HEK293 (cell line): ENCODE measurements around the gene TOMM70.
"Not testable (repeated sequence)": the region's sequence is repeated elsewhere in the genome, so short reads cannot be mapped to it uniquely, and the experiment has no call there.

Experiments
- CTCF ChIA-PET: fragments of 350-600 bp; formaldehyde crosslinking; extraction: SDS; loops from one replicate; lab custom pipeline; 2021; ENCODE audit warnings: antibody characterized with exemption; lab: Yijun Ruan, JAX
- POLR2A ChIA-PET: fragments of 300-600 bp; formaldehyde crosslinking; extraction: SDS; loops from one replicate; lab custom pipeline; 2020; ENCODE audit warnings: antibody characterized with exemption, inconsistent platforms; lab: Yijun Ruan, JAX
- H3K27ac ChIP-seq: fragments of 200-500 bp; sonication (Bioruptor generic); 2 replicates; pipeline ENCODE4 v1.5.1; 2014; ENCODE audit warnings: low read depth, low read length, control low read depth, inconsistent platforms; ENCODE audit errors: extremely low read depth
- H3K36me3 ChIP-seq, 2 experiments: fragments of 200-500 bp in 1 of 2; sonication (Bioruptor generic) in 1 of 2; 1 replicate in 1 of 2; 2 replicates in 1 of 2; pipeline ENCODE4 v1.5.1; 2014 to 2017; ENCODE audit warnings: inconsistent platforms in 2 of 2, low read length in 2 of 2; ENCODE audit not compliant: control insufficient read depth in 2 of 2, insufficient read depth in 1 of 2
- H3K4me1 ChIP-seq: fragments of 200-500 bp; sonication (Bioruptor generic); 2 replicates; pipeline ENCODE4 v1.5.1; 2014; ENCODE audit warnings: mild to moderate bottlenecking, low read length, inconsistent platforms; ENCODE audit not compliant: control insufficient read depth, insufficient read depth
- H3K4me3 ChIP-seq: 2 replicates; pipeline ENCODE4 v1.5.1; 2011; ENCODE audit warnings: low read depth, mild to moderate bottlenecking, control low read depth, low read length, moderate library complexity
- H3K9me3 ChIP-seq: fragments of 200-500 bp; sonication (Bioruptor generic); 2 replicates; pipeline ENCODE4 v1.5.1; 2014; ENCODE audit warnings: low read depth, low read length, inconsistent platforms; ENCODE audit not compliant: control insufficient read depth, insufficient read depth
- IKZF3 ChIP-seq: fragments of 450-650 bp; IDR thresholded peaks from 2 replicates; pipeline ENCODE4 v1.5.0; 2018; ENCODE audit warnings: missing biosample characterization, mild to moderate bottlenecking, missing genetic modification characterization, moderate library complexity
- KLF10 ChIP-seq: fragments of 450-650 bp; IDR thresholded peaks from 2 replicates; pipeline ENCODE4 v1.5.1; 2018; ENCODE audit warnings: missing biosample characterization, mild to moderate bottlenecking, missing genetic modification characterization
- ZEB2 ChIP-seq: fragments of 450-650 bp; formaldehyde crosslinking; IDR thresholded peaks from 2 replicates; pipeline ENCODE4 v1.5.1; 2016; ENCODE audit warnings: missing biosample characterization, missing genetic modification characterization
- ZNF18 ChIP-seq: fragments of 450-650 bp; formaldehyde crosslinking; IDR thresholded peaks from 2 replicates; pipeline ENCODE4 v1.5.1; 2016; ENCODE audit warnings: missing biosample characterization, missing genetic modification characterization
- ZNF350 ChIP-seq: fragments of 450-650 bp; formaldehyde crosslinking; IDR thresholded peaks from 2 replicates; pipeline ENCODE4 v1.5.0; 2017; ENCODE audit warnings: missing biosample characterization, mild to moderate bottlenecking, missing genetic modification characterization
- ZNF37A ChIP-seq: fragments of 450-650 bp; IDR thresholded peaks from 2 replicates; pipeline ENCODE4 v1.5.1; 2018; ENCODE audit warnings: missing biosample characterization, missing genetic modification characterization
- ZNF48 ChIP-seq: fragments of 450-650 bp; formaldehyde crosslinking; IDR thresholded peaks from 2 replicates; pipeline ENCODE4 v1.5.1; 2016; ENCODE audit warnings: missing biosample characterization, missing genetic modification characterization
- ZNF514 ChIP-seq: fragments of 450-650 bp; formaldehyde crosslinking; IDR thresholded peaks from 2 replicates; pipeline ENCODE4 v1.5.1; 2016; ENCODE audit warnings: missing biosample characterization, missing genetic modification characterization
- ZNF585B ChIP-seq: fragments of 450-650 bp; formaldehyde crosslinking; IDR thresholded peaks from 2 replicates; pipeline ENCODE4 v1.5.1; 2016; ENCODE audit warnings: missing biosample characterization, missing genetic modification characterization
- ZNF658 ChIP-seq: fragments of 450-650 bp; formaldehyde crosslinking; IDR thresholded peaks from 2 replicates; pipeline ENCODE4; 2016; ENCODE audit warnings: missing biosample characterization, missing genetic modification characterization
- ZNF701 ChIP-seq: fragments of 450-650 bp; formaldehyde crosslinking; IDR thresholded peaks from 2 replicates; pipeline ENCODE4 v1.5.1; 2016; ENCODE audit warnings: missing biosample characterization, missing genetic modification characterization
- ZNF76 ChIP-seq: fragments of 450-650 bp; formaldehyde crosslinking; IDR thresholded peaks from 2 replicates; pipeline ENCODE4; 2016; ENCODE audit warnings: low read depth, missing biosample characterization, missing genetic modification characterization, borderline replicate concordance
- ZNF792 ChIP-seq: fragments of 450-650 bp; formaldehyde crosslinking; IDR thresholded peaks from 2 replicates; pipeline ENCODE4 v1.5.1; 2016; ENCODE audit warnings: missing biosample characterization, missing genetic modification characterization
- ZSCAN30 ChIP-seq: fragments of 450-650 bp; IDR thresholded peaks from 2 replicates; pipeline ENCODE4 v1.5.1; 2018; ENCODE audit warnings: missing biosample characterization, mild to moderate bottlenecking, missing genetic modification characterization, moderate library complexity
- TF ChIP-seq, protein P1 (sequence below): fragments of 450-650 bp; formaldehyde crosslinking; IDR thresholded peaks from 2 replicates; pipeline ENCODE4 v1.5.1; 2016; ENCODE audit warnings: missing biosample characterization, missing genetic modification characterization
- TF ChIP-seq, protein P2 (sequence below): fragments of 450-650 bp; formaldehyde crosslinking; IDR thresholded peaks from 2 replicates; pipeline ENCODE4 v1.5.1; 2016; ENCODE audit warnings: missing biosample characterization, missing genetic modification characterization
- TF ChIP-seq, protein P3 (sequence below): fragments of 450-650 bp; formaldehyde crosslinking; IDR thresholded peaks from 2 replicates; pipeline ENCODE4 v1.5.1; 2016; ENCODE audit warnings: missing biosample characterization, missing genetic modification characterization, borderline replicate concordance
- TF ChIP-seq, protein P4 (sequence below): fragments of 450-650 bp; formaldehyde crosslinking; IDR thresholded peaks from 2 replicates; pipeline ENCODE4 v1.5.1; 2016; ENCODE audit warnings: missing biosample characterization, missing genetic modification characterization

TOMM70 gene

DNA sequence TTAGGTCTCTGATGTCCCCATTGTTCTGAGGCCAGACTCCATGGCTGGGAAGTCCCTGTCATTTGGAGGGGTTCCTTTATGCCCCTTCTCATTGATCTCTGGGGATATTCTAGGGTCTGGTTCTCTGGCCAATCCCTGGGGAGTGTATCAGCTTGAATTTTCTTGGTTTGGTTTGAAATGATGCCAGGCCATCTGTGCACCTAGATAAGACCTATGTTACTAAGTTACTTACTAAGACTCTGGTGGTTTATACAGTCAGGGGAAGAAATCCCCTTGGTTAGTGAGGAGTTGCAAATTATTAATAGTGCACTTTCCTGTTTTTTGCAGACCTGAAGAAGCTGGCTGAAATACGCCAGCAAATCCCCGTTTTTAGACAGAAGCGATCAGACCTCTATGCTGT is 46.0 kb downstream of the TOMM70 start (continued):
- TF ChIP-seq, protein P1, sequence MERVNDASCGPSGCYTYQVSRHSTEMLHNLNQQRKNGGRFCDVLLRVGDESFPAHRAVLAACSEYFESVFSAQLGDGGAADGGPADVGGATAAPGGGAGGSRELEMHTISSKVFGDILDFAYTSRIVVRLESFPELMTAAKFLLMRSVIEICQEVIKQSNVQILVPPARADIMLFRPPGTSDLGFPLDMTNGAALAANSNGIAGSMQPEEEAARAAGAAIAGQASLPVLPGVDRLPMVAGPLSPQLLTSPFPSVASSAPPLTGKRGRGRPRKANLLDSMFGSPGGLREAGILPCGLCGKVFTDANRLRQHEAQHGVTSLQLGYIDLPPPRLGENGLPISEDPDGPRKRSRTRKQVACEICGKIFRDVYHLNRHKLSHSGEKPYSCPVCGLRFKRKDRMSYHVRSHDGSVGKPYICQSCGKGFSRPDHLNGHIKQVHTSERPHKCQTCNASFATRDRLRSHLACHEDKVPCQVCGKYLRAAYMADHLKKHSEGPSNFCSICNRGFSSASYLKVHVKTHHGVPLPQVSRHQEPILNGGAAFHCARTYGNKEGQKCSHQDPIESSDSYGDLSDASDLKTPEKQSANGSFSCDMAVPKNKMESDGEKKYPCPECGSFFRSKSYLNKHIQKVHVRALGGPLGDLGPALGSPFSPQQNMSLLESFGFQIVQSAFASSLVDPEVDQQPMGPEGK (tag by site-specific recombination): no peak
- no peak for TF ChIP-seq ZEB2 (tag by site-specific recombination)
- TF ChIP-seq, protein P2, sequence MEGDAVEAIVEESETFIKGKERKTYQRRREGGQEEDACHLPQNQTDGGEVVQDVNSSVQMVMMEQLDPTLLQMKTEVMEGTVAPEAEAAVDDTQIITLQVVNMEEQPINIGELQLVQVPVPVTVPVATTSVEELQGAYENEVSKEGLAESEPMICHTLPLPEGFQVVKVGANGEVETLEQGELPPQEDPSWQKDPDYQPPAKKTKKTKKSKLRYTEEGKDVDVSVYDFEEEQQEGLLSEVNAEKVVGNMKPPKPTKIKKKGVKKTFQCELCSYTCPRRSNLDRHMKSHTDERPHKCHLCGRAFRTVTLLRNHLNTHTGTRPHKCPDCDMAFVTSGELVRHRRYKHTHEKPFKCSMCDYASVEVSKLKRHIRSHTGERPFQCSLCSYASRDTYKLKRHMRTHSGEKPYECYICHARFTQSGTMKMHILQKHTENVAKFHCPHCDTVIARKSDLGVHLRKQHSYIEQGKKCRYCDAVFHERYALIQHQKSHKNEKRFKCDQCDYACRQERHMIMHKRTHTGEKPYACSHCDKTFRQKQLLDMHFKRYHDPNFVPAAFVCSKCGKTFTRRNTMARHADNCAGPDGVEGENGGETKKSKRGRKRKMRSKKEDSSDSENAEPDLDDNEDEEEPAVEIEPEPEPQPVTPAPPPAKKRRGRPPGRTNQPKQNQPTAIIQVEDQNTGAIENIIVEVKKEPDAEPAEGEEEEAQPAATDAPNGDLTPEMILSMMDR (tag by site-specific recombination): no peak

DNA sequence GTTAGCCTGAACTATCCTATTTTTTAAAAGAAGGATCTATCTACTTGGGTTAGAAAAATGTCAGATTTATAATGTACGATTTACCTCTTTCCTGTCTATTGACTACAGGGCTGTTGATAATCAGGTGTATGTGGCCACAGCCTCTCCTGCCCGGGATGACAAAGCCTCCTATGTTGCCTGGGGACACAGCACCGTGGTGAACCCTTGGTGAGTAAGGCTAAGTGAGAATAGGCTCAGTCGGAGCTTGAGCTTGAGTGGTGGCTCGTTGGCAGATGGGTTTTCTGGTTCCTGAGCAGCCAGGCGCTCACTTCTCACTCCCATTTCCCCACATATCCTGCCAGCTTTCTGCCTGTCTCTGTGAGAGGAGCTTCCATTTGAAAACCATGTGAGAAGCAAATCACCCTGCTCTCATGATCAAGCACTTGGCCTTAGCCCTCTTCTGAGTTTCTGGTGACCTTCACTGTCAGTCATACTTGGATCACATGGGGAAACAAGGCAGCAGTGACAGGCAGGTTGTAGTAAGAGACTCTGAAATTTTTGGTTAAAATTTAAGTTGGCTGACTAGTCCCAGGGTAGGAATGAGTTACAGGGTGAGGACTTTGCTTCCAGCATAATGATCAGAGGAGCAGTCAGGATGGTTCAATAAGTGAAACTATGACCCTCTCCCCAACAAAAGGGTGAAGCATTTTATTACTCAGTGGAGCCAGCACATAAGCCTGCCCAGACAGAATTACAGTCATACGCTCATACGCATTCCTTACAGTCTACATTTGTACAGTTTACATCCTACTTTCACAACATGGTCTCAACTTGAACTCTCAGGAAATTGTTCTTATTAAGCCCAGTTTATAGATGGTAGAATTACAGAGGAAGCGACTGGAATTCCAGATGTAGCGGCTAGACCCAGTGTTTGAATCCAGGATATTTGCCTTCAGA is 48.3 kb downstream of the TOMM70 start:
- ChIA-PET POLR2A (no interaction called here), CTCF (interaction anchor here (0.5 kb wide), 1 partner anchor 19 kb away, joined by 3 read pairs; no protein-coding TSS in a partner anchor)
- Histone ChIP-seq H3K36me3 (peaks cover 9 to 74% of the 10 kb centered on the region in 2 experiments), H3K9me3 (no peaks in the 10 kb centered on the region), H3K27ac (no peak overlapping the region), H3K4me3 (no peak overlapping the region)
- no peak for TF ChIP-seq ZSCAN30 (tag by site-specific recombination)
- no peak for TF ChIP-seq ZNF514
- no peak for TF ChIP-seq ZNF792
- TF ChIP-seq ZNF350 (tag by site-specific recombination): no peak
- TF ChIP-seq, protein P3, sequence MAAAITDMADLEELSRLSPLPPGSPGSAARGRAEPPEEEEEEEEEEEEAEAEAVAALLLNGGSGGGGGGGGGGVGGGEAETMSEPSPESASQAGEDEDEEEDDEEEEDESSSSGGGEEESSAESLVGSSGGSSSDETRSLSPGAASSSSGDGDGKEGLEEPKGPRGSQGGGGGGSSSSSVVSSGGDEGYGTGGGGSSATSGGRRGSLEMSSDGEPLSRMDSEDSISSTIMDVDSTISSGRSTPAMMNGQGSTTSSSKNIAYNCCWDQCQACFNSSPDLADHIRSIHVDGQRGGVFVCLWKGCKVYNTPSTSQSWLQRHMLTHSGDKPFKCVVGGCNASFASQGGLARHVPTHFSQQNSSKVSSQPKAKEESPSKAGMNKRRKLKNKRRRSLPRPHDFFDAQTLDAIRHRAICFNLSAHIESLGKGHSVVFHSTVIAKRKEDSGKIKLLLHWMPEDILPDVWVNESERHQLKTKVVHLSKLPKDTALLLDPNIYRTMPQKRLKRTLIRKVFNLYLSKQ: no peak
- TF ChIP-seq KLF10 (tag by site-specific recombination): no peak
- TF ChIP-seq ZNF37A: no peak
- TF ChIP-seq IKZF3 (tag by site-specific recombination): no peak
- no peak for TF ChIP-seq ZNF76 (tag by site-specific recombination)
- TF ChIP-seq ZNF585B: no peak
- TF ChIP-seq ZNF658: no peak
- TF ChIP-seq, protein P4, sequence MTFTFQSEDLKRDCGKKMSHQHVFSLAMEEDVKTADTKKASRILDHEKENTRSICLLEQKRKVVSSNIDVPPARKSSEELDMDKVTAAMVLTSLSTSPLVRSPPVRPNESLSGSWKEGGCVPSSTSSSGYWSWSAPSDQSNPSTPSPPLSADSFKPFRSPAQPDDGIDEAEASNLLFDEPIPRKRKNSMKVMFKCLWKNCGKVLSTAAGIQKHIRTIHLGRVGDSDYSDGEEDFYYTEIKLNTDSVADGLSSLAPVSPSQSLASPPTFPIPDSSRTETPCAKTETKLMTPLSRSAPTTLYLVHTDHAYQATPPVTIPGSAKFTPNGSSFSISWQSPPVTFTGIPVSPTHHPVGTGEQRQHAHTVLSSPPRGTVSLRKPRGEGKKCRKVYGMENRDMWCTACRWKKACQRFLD: no peak
- TF ChIP-seq ZNF701 (tag by site-specific recombination): no peak
- no peak for TF ChIP-seq ZNF18 (tag by site-specific recombination)
- no peak for TF ChIP-seq ZNF48 (tag by site-specific recombination)
- TF ChIP-seq, all 188 proteins: peak for 0
- H3K4me1 ChIP-seq: no peaks in the 10 kb centered on the region

DNA sequence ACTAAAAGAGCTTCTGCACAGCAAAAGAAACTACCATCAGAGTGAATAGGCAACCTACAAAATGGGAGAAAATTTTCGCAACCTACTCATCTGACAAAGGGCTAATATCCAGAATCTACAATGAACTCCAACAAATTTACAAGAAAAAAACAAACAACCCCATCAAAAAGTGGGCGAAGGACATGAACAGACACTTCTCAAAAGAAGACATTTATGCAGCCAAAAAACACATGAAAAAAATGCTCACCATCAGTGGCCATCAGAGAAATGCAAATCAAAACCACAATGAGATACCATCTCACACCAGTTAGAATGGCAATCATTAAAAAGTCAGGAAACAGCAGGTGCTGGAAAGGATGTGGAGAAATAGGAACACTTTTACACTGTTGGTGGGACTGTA is 49.1 kb downstream of the TOMM70 start:
- CTCF ChIA-PET: interaction anchor here (0.5 kb wide), 1 partner anchor 20 kb away, joined by 3 read pairs; no protein-coding TSS in a partner anchor
- H3K4me1 ChIP-seq, H3K4me3 ChIP-seq, H3K27ac ChIP-seq, POLR2A ChIA-PET, H3K9me3 ChIP-seq: not testable (repeated sequence)
- H3K36me3 ChIP-seq: peaks cover 5 to 69% of the 10 kb centered on the region in 2 experiments
